SKM-1 treated with dmso at 0.1 percent for 144 hours (cell line): Measurements from ENCODE around the gene TNC.

Experiments
- DNase-seq: peaks from one replicate; lab custom pipeline; 2025; ENCODE audit not compliant: unreplicated experiment; lab: John Stamatoyannopoulos, UW

The TNC gene

GRCh38 chr9:115015018-115015635 is 102.8 kb downstream of the TNC start:
- no peak for DNase-seq

DNA sequence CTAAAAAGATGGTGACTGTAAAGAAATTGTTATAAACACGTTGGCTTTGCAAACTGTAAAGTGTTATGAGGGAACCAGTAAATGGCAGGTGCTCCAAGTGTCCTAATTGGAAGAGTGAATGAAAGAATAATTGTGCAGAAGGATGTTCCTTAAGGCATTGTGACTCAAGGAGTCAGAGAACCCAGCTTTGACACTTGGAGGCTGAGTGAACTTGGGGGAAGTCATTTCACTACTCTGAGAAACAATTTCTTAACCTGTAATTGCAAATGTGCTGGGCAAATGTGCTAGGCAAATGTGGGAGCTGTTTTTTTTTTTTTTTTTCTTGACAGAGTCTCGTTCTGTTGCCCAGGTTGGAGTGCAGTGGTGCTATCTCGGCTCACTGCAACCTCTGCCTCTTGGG is 103.5 kb downstream of the TNC start:
- no peak for DNase-seq

GRCh38 chr9:115013998-115014397 is 104.0 kb downstream of the TNC start:
- peak; percentile 34 for DNase-seq

DNA sequence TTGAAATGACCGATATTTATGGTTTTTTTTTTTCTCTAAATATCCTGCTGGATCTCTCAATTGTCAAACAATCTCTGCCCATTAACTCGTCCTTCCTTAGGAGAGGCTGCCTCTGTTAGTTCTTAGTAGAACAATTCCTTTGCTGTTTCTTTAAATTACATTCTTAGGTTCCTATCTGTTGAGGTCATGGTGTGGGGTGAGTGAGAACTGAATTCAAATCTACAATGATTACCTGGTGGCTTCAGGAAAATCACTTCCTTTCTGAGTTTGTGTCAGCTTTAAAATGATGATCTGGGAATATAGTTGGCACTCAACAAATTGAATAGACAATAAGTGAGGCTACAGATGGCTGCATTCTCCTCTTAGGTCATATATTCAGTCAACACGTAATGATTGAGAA is 105.5 kb downstream of the TNC start:
- no peak for DNase-seq

DNA sequence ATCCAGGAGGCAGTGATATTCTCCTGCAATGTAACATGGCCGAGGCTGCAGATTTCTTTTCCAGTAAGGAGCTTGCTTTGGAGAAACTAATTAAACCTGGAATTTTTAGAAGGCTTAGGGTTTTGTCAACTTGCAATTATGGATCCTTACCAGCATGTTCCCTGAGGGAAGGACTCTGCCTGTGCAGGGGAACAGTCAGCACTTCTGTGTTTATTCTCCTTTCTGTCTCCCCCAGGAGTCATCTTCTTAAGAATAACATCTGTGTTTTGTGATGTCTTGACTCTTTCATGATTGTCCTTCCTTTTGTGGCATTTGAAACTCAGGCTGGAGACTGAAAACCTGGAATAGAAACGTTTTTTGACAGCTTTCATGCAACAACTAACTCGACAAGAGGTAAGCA is 107.1 kb downstream of the TNC start:
- DNase-seq: no peak

DNA sequence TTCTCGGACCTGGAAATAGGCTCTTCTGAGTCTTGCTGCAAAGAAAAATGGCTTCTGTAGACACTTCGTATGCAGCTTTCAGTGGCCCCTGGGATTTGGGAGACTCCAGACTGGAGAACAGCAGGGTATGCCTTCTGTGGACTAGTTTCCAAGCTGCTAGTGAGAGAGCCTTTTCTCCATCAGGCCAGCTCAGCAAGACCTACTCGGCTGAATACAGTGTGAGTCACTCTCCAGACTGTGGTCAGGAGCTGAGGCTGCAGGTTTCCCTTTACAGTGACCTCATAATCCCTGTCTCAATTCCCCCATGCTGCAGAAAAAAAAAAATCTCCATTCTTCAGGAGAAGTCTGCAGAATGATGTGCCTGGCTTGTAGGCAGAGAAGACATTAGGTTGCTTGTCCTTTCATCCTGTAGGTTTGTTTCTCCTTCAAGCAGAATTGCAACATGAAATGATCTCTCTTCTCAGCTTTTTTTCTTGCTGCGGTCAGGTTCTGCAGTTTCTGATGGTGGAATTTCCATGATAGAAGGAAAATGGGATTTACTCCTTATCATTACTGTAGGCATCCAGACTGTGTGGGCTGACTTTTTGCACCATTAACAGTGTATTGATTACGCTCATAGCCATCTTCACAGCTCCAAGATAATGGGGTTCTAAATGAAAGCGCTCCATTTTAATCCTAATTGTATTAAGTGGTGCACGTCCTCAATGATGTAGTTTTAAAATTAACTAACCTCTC is 109.3 kb downstream of the TNC start:
- DNase-seq: no peak

GRCh38 chr9:115006660-115007059 is 111.3 kb downstream of the TNC start:
- DNase-seq: no peak

- DNase-seq: no peak
Measured at GRCh38 chr9:115005322-115005721, 112.6 kb downstream of the TNC start.

DNA sequence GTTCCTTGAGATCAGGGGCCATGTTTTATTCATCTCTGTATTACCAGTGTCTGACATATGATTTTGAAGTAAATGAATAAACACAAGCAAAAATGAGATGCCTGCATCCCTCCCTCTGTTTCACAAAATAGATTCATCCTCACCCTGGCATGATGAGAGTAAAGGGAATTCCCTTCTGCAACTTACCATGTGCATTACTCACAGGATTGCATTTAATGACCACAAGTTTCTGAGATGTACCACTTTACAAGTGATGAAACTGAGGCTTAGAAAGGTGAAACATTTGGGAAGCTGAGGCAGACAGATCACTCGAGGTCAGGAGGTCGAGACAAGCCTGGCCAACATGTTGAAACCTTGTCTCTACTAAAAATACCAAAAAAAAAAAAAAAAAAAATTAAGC is 113.4 kb downstream of the TNC start:
- DNase-seq: no peak

DNA sequence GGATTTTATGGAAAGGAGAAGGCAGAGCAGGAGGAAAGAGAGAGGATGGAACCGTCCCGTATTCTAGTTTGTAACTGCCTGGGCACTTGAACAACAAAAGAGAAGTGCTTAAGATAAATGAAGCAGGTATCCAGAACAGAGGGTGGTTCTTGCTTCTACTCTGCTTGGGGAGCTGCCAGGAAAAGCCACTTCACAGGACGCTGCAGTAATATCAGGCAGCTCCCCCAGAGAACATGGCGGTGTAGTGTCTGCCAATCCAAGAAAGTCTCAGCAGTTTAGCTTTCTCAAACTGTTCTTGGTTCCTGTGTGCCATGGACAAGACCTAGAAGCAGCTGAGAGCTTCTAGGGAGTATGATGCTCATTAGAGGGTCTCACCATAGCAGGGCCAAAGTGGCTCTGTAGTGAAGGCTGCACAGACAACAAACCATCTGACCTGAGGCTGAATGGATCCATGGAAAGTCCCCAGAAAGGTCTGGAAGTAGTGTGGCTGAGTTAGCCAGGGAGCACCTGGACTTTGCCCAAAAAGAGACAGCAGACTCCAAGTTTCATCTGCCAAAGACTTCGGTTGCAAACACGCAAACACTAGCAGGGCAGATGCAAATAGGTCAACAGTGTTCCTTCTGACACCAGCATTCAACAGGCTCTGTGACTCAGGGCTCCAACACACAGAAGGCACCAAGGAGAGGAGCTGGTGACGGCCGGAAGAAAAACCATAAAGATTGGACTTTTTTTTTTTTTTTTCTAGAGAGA is 115.4 kb downstream of the TNC start:
- DNase-seq: no peak

GRCh38 chr9:115000217-115000639 is 117.7 kb downstream of the TNC start:
- no peak for DNase-seq

DNA sequence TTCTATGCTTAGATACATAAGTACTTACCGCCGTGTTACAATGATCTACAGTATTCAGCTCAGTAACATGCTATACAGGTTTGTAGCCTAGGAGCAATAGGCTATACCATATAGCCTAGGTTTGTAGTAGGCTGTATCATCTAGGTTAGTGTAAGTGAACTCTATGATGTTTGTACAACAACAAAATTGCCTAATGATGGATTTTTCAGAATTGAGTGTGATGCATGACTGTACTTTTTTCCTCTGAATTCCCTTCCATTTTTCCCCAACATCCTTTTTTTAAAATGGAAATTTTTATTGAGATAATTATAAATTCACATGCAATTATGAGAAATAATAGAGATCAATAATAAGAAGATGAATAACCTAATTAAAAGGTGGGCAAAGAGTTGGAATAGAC is 119.6 kb downstream of the TNC start:
- no peak for DNase-seq

DNA sequence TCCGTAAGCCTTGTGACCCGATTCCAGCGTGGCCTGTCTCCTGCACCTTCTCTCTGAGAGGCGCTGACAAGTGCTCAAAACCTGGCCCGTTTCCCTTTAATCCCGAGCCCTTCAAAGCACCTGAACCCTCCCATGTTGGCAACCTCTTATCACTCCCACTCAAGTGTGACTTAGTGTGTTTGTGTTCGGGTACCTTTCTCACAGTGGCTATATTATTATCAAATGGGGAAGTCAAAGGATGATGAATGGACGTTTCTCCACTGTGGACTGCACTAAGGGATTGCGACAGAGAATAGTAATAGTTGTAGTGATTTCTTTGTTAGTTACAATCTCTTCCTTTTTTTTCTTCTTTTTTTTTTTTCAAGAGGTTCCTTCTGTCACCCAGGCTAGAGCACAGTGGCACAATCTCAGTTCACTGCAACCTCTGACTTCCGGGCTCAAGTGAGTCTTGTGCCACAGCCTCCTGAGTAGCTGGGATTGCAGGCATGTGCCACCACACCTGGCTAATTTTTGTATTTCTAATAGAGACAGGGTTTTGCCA is 122.2 kb downstream of the TNC start:
- DNase-seq: peak; percentile 73

GRCh38 chr9:114994768-114995167 is 123.2 kb downstream of the TNC start:
- DNase-seq: no peak

DNA sequence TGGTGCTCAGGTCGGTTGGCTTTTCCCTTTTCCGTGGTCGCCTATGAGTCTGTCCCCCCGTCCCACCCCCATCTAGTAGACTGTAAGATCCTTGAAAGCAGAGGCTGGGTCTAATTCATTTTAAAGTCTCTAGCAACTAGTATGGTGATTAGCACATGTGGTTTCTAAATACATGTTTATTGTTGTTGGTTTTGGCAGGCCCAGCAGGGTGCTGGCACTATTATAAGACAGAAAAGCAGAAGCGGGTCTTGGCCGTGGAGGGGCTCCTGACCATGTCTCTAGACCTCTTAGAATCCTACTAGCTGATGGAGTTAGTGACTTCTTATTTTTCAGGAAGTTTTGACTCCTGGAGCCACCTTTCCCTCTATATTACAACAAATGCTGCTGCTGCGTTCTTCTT is 126.1 kb downstream of the TNC start:
- DNase-seq: no peak

DNA sequence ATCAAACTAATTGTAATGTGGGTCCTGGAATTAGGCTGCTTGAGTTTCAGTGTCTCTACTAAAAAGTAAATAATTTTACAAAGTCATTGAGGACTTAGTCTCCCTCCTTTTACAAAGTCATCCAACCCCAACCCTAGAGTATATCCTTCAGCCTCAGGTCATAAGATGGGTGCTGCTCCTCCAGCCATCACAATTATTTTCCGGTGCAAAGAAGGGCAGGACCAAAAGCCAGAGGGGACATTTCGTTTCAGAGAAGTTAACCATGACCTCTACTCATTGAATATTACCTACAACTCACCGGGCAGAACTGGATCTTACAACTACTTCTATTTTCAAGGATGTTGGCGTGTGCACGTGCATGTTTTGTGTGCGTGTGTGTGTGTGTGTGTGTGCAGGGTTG is 127.1 kb downstream of the TNC start:
- DNase-seq: no peak

GRCh38 chr9:114989600-114990410 is 128.2 kb downstream of the TNC start:
- DNase-seq: no peak

- peak; percentile 47 for DNase-seq
Measured at GRCh38 chr9:114988962-114989599, 128.9 kb downstream of the TNC start.

GRCh38 chr9:114987116-114987515 is 130.8 kb downstream of the TNC start:
- no peak for DNase-seq

- no peak for DNase-seq
Measured at GRCh38 chr9:114985959-114986501, 131.9 kb downstream of the TNC start.
